GM12892 (cell line): ENCODE measurements around the gene GALNT13.

Source experiments
- POLR2A ChIP-seq: IDR thresholded peaks from 2 replicates; pipeline ENCODE4 v1.6.1; 2011; ENCODE audit warnings: low read depth, low read length, control low read depth
- POLR2AphosphoS5 ChIP-seq: IDR thresholded peaks from 2 replicates; pipeline ENCODE4 v1.6.1; 2011; ENCODE audit warnings: low read depth, low read length, control low read depth
- TAF1 ChIP-seq: IDR thresholded peaks from 2 replicates; pipeline ENCODE4 v1.6.1; 2011; ENCODE audit warnings: low read depth, mild to moderate bottlenecking, control low read depth, low read length, borderline replicate concordance

GRCh38 chr2:154203206-154203605 is 331.5 kb downstream of the GALNT13 start:
- no peak for TF ChIP-seq TAF1
- TF ChIP-seq POLR2AphosphoS5 = no peak
- TF ChIP-seq POLR2A = no peak
